Esophagus mucosa (tissue), 1 donor: ENCODE measurements around the gene RGS14. TPM values are rescaled to one million over a fixed set of nuclear protein-coding genes. Genes with fewer than 3 reads are reported as not detected.

ENCODE experiments used
- ATAC-seq: fragments of 200-7000 bp; cut with Tn5 transposase; one replicate; pipeline ENCODE4 v1.9.1; 2020
- total RNA-seq: library from RNA; stranded (reverse); gene quantifications from one replicate; pipeline ENCODE4 v1.2.4, GENCODE V29; 2023
- donor health status: DM: yes; HTN: yes; CAD: no.

RGS14 gene
- total RNA-seq, 1 donor from 2014 or later = 59.5 TPM

GRCh38 chr5:177380805-177381126, 23.0 kb downstream of the RGS14 start:
- no peak for ATAC-seq

DNA sequence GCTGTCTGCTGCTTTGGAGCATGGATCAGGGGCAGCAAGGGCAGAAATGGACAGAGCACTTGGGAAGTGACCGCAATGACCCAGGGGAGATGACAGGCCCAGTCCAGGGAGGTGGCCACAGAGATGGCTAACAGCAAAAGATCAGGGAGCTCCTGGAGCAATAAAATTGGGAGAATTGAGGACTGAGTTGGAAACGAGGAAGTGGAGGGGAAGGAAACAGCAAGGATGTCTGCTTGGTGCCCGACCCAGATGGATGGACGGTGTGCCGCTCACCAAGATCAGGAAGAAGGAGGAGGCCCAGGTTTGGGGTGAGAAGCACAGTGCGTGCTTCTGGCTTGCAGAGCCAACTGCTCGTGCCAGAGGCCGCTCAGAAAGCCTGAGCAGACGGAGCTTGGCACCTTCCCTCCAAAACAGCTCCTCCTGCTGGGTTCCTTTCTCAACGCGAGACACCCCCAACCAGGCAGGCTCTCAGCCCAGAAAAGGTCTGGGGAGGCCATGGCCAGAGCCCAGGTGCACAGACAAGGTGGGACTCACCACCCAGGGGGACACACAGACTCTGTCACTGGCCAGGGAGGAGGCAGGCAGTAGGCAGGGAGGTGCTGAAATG, 24.8 kb downstream of the RGS14 start:
- no peak for ATAC-seq

DNA sequence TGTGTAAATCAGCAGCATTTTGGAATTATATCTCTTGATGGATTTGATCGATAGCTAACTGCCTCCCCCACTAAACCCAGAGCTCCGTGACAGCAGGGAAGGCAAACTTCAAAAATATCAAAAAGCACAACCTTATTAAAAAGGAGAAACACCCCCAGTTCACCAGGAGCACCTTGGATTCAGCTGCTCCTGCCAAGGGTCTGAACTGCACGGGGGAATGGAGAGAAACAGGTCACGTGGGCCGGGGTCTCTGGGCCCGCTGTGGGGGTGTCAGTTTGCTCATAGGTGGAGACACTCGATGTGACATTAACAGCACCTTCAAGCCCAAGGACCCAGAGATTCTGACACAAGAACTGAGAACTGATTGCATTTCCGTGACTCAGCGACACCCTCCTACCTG, 25.5 kb downstream of the RGS14 start:
- ATAC-seq = no peak

- ATAC-seq = no peak
Measured at GRCh38 chr5:177384134-177384533, 26.4 kb downstream of the RGS14 start, which contains the start of gene SLC34A1. TSS of gene SLC34A1 (plus strand) at chr5:177384434. CDS start at chr5:177385742, 1,308 bp downstream.

DNA sequence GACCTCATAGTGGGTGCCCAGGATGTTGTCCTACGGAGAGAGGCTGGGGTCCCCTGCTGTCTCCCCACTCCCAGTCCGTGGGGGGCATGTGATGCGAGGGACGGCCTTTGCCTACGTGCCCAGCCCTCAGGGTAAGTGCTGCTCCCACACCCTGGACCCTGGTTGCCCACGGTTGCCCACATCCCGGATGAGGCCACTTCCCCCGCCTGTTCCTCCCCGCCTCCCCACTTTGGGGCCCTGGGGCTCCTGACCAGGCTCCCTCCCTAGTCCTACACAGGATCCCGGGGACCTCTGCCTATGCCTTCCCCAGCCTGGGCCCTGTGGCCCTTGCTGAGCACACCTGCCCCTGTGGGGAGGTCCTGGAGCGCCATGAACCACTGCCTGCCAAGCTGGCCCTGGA, 28.0 kb downstream of the RGS14 start:
- ATAC-seq = no peak

GRCh38 chr5:177386542-177386941, 28.8 kb downstream of the RGS14 start:
- ATAC-seq = no peak

DNA sequence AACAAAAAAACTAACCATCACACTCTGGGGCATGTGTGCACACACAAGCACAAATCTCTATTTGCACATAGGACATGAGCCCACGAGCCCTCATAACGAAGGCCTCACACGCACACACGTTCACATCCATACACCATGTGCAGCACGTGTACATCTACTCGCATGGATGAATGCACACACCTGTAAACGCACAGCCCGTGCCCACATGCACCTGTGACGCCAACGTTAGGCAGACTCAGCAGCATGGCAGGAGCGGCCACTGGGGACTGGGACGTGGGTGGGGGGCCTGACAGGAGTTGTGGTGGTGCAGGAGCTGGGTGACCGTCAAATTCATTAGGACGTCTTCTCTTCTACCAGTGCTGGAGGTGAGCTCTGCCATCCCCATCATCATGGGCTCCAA, 29.7 kb downstream of the RGS14 start:
- no peak for ATAC-seq

GRCh38 chr5:177388521-177389052, 30.9 kb downstream of the RGS14 start:
- peak; percentile 69 for ATAC-seq

DNA sequence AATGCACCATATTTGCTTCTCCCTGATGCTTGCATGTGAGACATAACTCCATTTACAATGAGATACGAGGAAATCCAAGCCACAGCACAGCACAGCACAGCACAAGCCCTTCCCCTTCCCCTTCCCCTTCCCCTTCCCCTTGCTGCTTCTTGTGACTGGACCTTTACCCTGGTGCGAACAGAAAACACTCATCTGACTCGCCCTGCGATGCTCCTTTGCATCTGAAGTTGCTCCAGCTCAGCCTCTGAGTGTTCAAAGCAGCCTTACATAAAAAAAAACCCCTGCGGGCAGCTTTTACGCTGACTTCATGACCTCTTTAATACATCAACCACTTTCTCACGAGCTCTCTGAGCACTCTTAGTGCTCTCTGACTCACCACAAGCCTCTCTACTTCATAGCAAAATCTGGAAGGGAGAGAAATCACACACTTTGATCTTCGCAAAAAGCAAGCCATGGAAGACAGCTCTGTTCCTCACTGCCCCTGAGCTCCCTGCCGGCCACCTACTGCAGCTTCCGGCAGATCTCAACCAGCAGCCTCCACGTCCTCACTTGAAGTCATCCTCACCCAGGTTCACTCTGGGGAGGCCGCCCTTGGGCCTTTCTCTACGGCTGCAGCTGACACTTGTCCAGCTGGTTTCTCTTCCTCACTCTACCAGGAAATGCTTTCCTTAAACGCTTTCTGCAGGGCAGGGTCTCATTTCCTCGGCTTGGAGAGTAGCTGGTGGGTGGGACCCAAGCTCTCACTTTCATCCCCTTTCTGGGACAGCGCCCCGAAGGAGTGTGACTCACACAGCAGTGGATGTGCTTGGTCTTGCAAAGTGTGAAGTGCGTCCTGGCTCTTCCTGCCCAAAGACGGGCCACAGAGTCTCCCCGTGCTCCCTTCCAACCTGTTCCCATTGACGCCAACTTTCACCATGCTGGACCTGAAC, 31.8 kb downstream of the RGS14 start:
- peak; percentile 88 for ATAC-seq

DNA sequence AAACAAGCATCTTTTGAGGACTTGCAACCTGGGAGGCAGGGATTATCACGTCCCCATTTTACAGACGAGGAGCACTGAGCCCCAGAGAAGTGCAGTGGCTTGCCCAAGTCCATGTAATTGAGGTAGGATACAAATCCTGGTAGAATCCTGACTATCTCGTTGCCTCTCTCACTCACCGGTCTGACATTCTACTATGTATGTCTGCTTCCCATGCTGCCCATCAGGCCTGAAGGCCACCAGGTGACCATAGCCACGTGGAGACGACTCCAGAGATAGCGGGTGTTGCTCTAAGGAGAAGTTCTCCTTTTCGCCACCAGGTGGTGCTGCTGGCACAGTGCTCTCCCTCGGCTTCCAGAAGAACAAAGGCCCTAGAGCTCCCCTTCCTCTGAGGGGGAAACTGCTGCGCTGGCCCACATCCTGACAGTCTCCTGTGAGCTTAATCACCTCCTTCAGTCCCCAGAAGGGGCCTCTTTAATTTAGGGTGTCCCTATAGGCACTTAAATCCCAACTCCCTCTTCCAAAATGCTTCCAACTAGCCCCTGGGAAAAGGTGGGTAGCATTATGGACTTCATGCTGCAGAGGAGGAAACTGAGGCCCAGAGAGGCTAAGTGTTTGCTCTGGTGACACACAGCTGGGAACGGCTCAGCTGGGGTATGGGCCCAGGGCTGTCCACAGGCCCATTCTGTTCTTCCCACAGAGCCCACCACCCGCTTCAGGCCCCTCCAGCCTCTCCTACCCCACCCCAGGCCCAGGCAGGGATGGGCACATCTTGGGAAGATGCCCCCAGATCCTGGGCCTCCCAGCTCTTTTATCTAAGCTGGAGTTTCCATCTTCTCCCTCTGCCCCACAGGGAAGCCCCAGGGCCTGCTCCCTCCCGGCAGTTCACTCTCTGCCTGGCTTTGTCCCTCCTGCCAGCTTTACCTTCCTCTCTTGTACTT, 32.9 kb downstream of the RGS14 start:
- peak; percentile 68 for ATAC-seq

GRCh38 chr5:177392765-177393164, 35.0 kb downstream of the RGS14 start:
- ATAC-seq = no peak

DNA sequence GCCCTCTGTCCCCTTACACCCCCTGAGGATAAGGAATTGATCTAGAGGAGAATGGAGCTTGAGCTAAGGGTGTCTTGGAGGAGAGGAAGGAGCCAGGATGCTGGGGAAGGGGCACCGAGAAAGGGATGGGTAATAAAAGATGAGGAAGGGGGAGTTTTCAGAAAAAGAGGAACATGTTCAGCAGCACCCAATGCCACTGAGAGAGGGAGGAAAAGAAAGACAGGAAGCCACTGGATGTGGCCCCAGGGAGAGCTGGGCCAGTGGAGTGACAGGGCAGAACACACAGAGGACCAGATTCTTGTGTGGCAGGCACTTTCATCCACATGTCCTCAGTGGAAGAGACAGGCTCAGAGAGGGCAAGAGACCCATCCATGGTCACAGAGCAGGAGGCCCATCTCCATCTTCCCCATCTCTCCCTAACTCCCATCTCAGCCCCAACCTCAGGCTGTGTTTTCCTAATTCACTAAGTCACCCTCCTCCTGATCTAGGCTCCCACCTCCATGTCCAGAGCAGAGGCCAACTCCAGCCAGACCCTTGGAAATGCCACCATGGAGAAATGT, 35.6 kb downstream of the RGS14 start:
- ATAC-seq = no peak

DNA sequence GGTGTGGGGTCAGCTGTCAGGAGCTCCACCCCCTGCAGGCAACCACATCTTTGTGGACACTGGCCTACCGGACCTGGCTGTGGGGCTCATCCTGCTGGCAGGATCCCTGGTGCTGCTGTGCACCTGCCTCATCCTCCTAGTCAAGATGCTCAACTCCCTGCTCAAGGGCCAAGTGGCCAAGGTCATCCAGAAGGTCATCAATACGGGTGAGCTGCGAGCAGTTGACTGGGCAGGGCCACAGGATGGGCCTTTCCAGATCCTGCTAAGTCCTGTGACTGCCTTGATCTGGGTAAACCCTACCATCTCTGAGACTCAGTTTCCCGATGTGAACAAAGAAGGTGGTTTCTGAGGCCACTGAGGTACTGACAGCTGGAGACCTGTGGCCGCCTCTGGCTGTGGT, 36.3 kb downstream of the RGS14 start:
- ATAC-seq = no peak

DNA sequence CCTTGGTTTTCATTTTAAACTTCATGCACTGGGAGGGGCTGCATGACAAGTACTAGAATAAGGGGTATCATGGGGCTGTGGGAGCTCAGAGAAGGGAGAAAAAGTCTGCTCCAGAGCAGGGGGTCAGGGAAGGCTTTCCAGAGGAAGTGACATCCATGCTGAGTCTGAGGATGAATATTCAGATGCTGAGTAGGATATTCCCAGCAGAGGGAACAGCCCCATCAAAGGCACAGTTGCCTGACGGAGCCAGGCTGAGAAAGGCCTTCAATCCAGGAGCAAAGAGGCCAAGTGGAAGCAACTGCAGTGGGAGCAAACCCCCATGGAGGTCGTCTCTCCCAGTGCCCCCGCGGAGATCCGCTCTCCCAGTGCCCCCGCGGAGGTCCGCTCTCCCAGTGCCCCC, 38.4 kb downstream of the RGS14 start:
- ATAC-seq = no peak

DNA sequence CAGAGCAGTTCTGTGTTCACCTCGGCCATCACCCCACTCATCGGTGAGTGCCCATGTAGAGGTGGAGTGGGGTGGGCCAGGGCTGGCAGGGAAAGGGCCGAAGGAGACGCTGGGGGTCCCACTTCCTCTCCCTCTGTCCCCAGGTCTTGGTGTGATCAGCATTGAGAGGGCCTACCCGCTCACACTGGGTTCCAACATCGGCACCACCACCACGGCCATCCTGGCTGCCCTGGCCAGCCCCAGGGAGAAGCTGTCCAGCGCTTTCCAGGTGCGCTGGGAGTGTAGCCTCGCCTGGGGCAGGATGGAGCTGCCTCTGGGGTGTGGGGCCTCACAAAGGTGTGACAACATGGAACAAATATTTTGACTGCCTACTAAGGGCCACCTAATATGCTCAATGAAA, 39.1 kb downstream of the RGS14 start:
- no peak for ATAC-seq

DNA sequence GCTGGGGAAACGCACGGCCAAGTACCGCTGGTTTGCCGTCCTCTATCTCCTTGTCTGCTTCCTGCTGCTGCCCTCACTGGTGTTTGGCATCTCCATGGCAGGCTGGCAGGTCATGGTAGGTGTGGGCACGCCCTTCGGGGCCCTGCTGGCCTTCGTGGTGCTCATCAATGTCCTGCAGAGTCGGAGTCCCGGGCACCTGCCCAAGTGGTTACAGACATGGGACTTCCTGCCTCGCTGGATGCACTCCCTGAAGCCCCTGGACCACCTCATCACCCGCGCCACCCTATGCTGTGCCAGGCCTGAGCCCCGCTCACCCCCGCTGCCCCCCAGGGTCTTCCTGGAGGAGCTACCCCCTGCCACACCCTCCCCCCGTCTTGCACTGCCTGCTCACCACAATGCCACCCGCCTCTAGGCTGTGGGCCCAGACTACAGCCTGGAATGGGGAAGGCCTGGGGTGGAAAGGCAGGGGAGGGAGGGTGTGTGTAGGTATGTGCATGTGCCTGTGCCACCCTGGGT, 40.2 kb downstream of the RGS14 start:
- ATAC-seq = no peak

- ATAC-seq = no peak
Measured at GRCh38 chr5:177399997-177400868, 42.5 kb downstream of the RGS14 start, which contains the start of gene PFN3. TSS of gene PFN3 (minus strand) at chr5:177400661. CDS start at chr5:177400576, 85 bp downstream.

- ATAC-seq = peak; percentile 71
Measured at GRCh38 chr5:177402271-177403043, 44.7 kb downstream of the RGS14 start.

DNA sequence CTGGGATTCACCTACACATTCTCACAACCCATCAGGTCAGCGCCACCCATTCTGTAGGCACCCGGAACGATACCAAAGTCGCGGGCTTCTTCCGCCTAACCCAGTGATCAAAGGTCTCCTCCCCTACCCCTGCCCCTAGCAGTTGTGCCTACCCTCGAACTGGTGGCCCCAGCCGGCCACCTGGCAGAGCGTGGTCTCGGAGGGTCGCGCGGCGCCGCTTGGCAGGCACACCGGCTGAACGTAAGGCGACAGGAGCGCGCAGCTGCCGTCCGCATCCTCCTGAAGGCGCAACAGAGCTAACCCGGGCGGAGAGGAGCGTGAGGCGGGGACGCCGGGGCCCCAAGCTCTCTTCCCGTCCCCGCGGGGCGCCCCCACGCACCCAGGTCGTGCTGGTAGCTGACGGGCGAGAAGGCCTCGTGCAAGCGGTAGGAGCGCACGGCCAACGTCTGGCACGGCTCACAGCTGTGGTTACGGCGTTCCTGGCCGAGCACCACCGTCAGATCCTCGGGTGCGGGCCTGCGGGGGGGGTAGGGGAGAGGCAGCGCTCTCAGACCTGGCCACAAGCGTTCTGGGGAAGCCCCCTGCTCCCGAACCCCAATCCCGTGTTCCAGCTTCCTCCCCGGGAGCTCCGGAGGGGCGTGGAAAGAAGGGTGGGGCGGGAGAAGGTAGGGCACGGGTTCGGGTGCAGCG, 45.5 kb downstream of the RGS14 start:
- peak; percentile 43 for ATAC-seq
